KMS-11 (cell line): ENCODE results near the gene LOXL3.

Source experiments
- H2AFZ ChIP-seq: fragments of 200-600 bp; sonication (generic); 2 replicates; pipeline ENCODE4 v1.6.1; 2016; ENCODE audit warnings: antibody characterized with exemption, mixed run types, low read depth
- H3K27ac ChIP-seq: fragments of 200-600 bp; sonication (generic); 2 replicates; pipeline ENCODE4 v1.6.1; 2016; ENCODE audit warnings: mild to moderate bottlenecking, mixed run types
- H3K27me3 ChIP-seq: fragments of 200-600 bp; sonication (generic); 2 replicates; pipeline ENCODE4 v1.6.1; 2017; ENCODE audit warnings: mild to moderate bottlenecking, low read depth, mixed run types, moderate library complexity; ENCODE audit not compliant: insufficient read depth
- H3K36me3 ChIP-seq: fragments of 200-600 bp; sonication (generic); 2 replicates; pipeline ENCODE4 v1.6.1; 2017; ENCODE audit warnings: mild to moderate bottlenecking, mixed run types; ENCODE audit not compliant: insufficient read depth
- H3K4me1 ChIP-seq: fragments of 200-600 bp; sonication (generic); 2 replicates; pipeline ENCODE4 v1.6.1; 2016; ENCODE audit warnings: mild to moderate bottlenecking, low read depth, mixed run types; ENCODE audit not compliant: poor library complexity, severe bottlenecking
- H3K4me2 ChIP-seq: fragments of 200-600 bp; sonication (generic); 2 replicates; pipeline ENCODE4 v1.7.0; 2016; ENCODE audit warnings: mild to moderate bottlenecking, mixed run types
- H3K4me3 ChIP-seq: fragments of 200-600 bp; sonication (generic); IDR thresholded peaks from 2 replicates; pipeline ENCODE4 v1.6.1; 2017; ENCODE audit warnings: low read depth, low read length, mixed read lengths; ENCODE audit not compliant: insufficient read depth
- H3K79me2 ChIP-seq: fragments of 200-600 bp; sonication (generic); 2 replicates; pipeline ENCODE4 v1.6.1; 2016; ENCODE audit warnings: low read depth, mixed run types; ENCODE audit not compliant: insufficient read depth
- H3K9ac ChIP-seq: fragments of 200-600 bp; sonication (generic); 2 replicates; pipeline ENCODE4 v1.6.1; 2016; ENCODE audit warnings: mild to moderate bottlenecking, mixed run types
- H4K20me1 ChIP-seq: fragments of 200-600 bp; sonication (generic); 2 replicates; pipeline ENCODE4 v1.6.1; 2016; ENCODE audit warnings: mild to moderate bottlenecking, mixed run types; ENCODE audit not compliant: insufficient read depth
- TF ChIP-seq, protein P1 (sequence below): fragments of 200-600 bp; sonication (generic); conservative IDR thresholded peaks from 2 replicates; pipeline ENCODE4 v1.6.1; 2017; ENCODE audit warnings: low read depth, mild to moderate bottlenecking, antibody characterized with exemption, low read length, moderate library complexity, mixed read lengths

Gene LOXL3

DNA sequence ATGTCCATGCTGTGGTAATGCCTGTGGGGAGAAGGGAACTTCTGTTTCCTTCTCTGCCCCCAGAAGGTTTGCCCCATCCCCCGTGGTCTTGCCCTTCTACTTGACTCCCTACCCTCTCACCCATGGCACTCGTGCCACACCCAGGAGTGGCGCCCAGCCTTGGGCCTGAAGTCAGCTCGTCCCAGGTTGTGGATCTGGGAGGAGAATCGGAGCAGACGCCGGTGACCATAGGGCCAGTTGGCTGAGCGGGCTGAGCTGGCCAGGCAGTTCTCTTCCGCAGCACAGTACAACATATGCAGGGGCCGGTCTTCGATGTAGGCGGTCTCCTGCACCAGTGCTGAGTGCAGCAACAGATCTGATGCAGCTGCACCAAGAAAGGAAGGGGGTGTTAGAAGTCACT is 19.3 kb downstream of the LOXL3 start:
- Histone ChIP-seq H3K36me3 (no peaks in the 10 kb centered on the region), H3K4me1 (peaks cover 12% of the 10 kb centered on the region), H3K9ac (no peak overlapping the region), H3K4me3 (no peak overlapping the region), H3K27ac (no peak overlapping the region), H3K27me3 (no peaks in the 10 kb centered on the region; the same call in 1 of the 2 replicates), H3K4me2 (no peak overlapping the region), H4K20me1 (no peaks in the 10 kb centered on the region), H3K79me2 (peaks cover 8% of the 10 kb centered on the region; the same call in 1 of the 2 replicates), H2AFZ (no peak overlapping the region)
- TF ChIP-seq, protein P1, sequence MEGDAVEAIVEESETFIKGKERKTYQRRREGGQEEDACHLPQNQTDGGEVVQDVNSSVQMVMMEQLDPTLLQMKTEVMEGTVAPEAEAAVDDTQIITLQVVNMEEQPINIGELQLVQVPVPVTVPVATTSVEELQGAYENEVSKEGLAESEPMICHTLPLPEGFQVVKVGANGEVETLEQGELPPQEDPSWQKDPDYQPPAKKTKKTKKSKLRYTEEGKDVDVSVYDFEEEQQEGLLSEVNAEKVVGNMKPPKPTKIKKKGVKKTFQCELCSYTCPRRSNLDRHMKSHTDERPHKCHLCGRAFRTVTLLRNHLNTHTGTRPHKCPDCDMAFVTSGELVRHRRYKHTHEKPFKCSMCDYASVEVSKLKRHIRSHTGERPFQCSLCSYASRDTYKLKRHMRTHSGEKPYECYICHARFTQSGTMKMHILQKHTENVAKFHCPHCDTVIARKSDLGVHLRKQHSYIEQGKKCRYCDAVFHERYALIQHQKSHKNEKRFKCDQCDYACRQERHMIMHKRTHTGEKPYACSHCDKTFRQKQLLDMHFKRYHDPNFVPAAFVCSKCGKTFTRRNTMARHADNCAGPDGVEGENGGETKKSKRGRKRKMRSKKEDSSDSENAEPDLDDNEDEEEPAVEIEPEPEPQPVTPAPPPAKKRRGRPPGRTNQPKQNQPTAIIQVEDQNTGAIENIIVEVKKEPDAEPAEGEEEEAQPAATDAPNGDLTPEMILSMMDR: no peak

DNA sequence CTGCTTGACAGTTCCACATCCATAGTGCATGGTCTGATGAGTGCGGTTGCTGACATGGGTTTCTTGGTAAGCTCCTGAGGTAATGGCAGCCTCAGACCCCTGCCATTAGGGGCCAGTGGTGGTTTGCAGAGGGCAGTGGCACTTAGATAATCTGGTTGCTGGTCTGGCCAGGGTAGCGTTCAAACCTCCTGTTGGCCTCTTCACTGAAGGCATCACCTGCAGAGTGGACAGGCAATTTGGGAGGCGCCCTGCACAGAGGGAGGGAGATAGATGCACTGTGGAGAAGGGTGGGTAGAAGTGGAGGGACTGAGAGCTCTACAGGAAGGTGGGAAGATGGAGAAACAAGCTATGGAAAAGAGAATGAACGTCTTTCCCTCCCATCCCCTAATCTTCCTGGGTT is 20.3 kb downstream of the LOXL3 start:
- no peak overlapping the region for H3K27ac ChIP-seq
- TF ChIP-seq, protein P1: no peak
- no peak overlapping the region for H3K4me2 ChIP-seq
- H2AFZ ChIP-seq: no peak overlapping the region
- H3K4me3 ChIP-seq: no peak overlapping the region
- no peaks in the 10 kb centered on the region for H4K20me1 ChIP-seq
- H3K27me3 ChIP-seq: no peaks in the 10 kb centered on the region; the same call in 1 of the 2 replicates
- H3K9ac ChIP-seq: no peak overlapping the region
- peaks cover 13% of the 10 kb centered on the region for H3K4me1 ChIP-seq
- H3K36me3 ChIP-seq: no peaks in the 10 kb centered on the region
- peaks cover 18% of the 10 kb centered on the region for H3K79me2 ChIP-seq

DNA sequence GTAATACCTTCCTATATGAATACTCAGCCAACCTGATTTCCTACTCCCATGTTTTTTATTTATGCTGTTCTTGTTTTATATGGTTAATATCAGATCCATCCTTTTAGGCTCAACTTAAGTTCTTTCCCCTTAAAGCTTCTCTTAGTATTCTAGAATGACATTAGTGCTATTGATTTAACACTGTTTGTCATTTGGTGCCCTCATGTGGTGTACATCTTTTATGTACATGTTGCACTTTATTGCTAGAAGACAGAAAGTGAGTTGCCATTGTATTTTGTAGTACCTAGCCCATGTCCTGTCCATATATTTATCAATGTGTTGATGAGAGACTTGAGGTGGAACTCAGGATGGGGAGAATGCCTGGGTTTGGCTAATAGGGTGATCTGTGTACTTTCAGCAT is 21.5 kb downstream of the LOXL3 start:
- Histone ChIP-seq H3K9ac (no peak overlapping the region), H3K79me2 (peaks cover 30% of the 10 kb centered on the region), H3K4me2 (no peak overlapping the region), H4K20me1 (no peaks in the 10 kb centered on the region), H3K4me3 (no peak overlapping the region), H3K4me1 (peaks cover 22% of the 10 kb centered on the region), H3K27me3 (no peaks in the 10 kb centered on the region), H3K27ac (no peak overlapping the region), H3K36me3 (no peaks in the 10 kb centered on the region; the same call in 1 of the 2 replicates), H2AFZ (no peak overlapping the region)
- TF ChIP-seq, protein P1: peak; percentile 51; the same call in 1 of the 2 replicates

DNA sequence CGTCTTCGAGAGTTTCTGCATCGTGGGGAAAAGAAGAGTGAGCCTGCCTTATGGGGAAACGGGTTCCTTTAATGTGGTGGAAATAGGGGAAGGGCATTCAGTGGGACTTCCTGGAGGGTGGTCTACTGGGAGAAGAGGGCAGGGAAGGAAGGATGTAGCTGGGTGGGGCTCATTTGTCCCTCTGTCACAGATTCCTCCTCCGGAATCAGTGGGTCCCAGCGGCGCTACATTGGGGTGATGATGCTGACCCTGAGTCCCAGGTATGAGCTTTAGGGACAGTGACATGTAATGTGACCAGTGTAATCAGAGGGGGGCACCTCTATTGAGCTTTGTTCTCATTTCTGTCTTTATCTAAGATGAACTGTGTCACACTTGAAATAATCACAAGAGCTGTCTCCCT is 22.1 kb downstream of the LOXL3 start:
- TF ChIP-seq, protein P1: no peak
- H3K9ac ChIP-seq: no peak overlapping the region
- H3K4me3 ChIP-seq: no peak overlapping the region
- no peak overlapping the region for H2AFZ ChIP-seq
- H4K20me1 ChIP-seq: no peaks in the 10 kb centered on the region
- H3K4me2 ChIP-seq: peak overlapping the region; percentile 90; the same call in 1 of the 2 replicates
- peaks cover 2% of the 10 kb centered on the region; the same call in 1 of the 2 replicates for H3K36me3 ChIP-seq
- peaks cover 30% of the 10 kb centered on the region for H3K79me2 ChIP-seq
- H3K27ac ChIP-seq: no peak overlapping the region
- H3K4me1 ChIP-seq: peaks cover 22% of the 10 kb centered on the region
- no peaks in the 10 kb centered on the region for H3K27me3 ChIP-seq
